ENCODE data around the gene C1S. TPM values are rescaled to one million over a fixed set of nuclear protein-coding genes. Genes with fewer than 3 reads are reported as not detected.
"Not testable (repeated sequence)": the region's sequence is repeated elsewhere in the genome, so short reads cannot be mapped to it uniquely, and the experiment has no call there.

The C1S gene
- 100 to 1,000 TPM in 3 of 8 experiments, 10 to 100 TPM in 1, 1 to 10 TPM in 4; 1.3 to 909 (median 17.9) TPM for total RNA-seq

- H3K4me1 ChIP-seq (replicated peaks in 1 of 2) = no peaks in the 10 kb centered on the region
- peak; percentile 66 to 99 (median 87) for ATAC-seq (replicated peaks in 6 of 8)
- in situ Hi-C loops (cut with MboI; ENCODE audit: low pct_unique_long_range_greater_than_20kb in 2 of 9, low sequenced_read_pairs in 9 of 9, unreplicated experiment in 9 of 9) = no loop called here
- 0 to 71% (median 35%) methylated on average over 1 to 7 of the region's 10 CpGs for WGBS, 10 experiments
- H3K4me3 ChIP-seq = no peak within 1 kb of the TSS
- no peak within 1 kb of the TSS for H3K27ac ChIP-seq
These were observed at the start of gene C1S for GRCh38 chr12:7060353-7060954. Gene C1S, plus strand, starts transcription at chr12:7060718. Its CDS starts 1,195 bp downstream, at chr12:7061913.

DNA sequence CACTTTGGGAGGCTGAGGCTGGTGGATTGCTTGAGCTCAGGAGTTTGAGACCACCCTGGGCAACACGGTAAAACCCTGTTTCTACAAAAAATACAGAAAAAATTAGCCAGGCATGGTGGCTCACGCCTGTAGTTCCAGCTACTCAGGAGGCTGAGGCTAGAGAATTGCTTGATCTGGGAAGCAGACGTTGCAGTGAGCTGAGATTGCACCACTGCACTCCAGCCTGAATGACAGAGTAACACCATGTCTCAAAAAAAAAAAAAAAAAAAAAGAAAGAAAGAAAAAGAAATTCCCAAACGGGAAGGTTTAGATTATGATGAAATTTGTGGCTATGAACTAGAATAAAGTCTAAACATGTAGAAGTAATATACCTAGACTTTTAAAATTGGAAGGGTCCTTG, 49.1 kb upstream of the C1S start:
- in situ Hi-C loops (cut with MboI; ENCODE audit: low pct_unique_long_range_greater_than_20kb in 2 of 9, low sequenced_read_pairs in 9 of 9, unreplicated experiment in 9 of 9) = not testable (repeated sequence)
- WGBS, 10 experiments = 48 to 100% (median 83%) methylated on average over 1 to 4 of the region's 4 CpGs

GRCh38 chr12:7012024-7012607, 48.4 kb upstream of the C1S start:
- WGBS, 10 experiments = 30 to 100% (median 84%) methylated on average over 1 to 3 of the region's 4 CpGs; no CpG with 5 or more reads in 1 of the 10 experiments
- in situ Hi-C loops (cut with MboI; ENCODE audit: low pct_unique_long_range_greater_than_20kb in 2 of 9, low sequenced_read_pairs in 9 of 9, unreplicated experiment in 9 of 9) = no loop called here
- no peak overlapping the region for H3K27ac ChIP-seq
- ATAC-seq (replicated peaks in 6 of 8) = no peak
- peaks cover 0 to 2% of the 10 kb centered on the region in 2 donors for H3K4me1 ChIP-seq (replicated peaks in 1 of 2)
- H3K4me3 ChIP-seq = no peak overlapping the region

More for the DNA sequence above, 49.1 kb upstream of the C1S start:
- H3K27ac ChIP-seq; ATAC-seq (replicated peaks in 6 of 8); H3K4me3 ChIP-seq; H3K4me1 ChIP-seq (replicated peaks in 1 of 2): not testable (repeated sequence)

DNA sequence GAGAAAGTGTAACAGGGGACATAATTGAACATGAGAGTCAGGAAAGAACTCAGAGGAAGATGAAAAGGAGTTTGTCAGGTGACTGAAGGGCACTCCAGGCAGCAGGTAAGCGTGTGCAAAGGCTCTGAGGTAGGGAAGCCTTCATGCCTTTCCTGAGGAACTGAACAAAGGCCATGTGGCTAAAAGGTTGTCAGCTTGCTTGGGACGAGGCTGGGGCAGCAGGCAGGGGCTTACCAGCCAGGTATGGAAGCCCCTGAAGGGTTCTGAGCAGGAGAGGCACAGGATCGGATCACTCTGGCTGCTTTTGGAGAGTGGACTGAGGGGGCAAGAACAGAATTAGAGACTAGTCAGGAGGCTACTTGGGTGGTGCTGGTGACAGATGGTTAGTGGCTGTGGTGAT, 47.4 kb upstream of the C1S start:
- 80 to 100% (median 92%) methylated on average over 1 to 3 of the region's 3 CpGs; no CpG with 5 or more reads in 3 of the 10 experiments for WGBS, 10 experiments
- in situ Hi-C loops (cut with MboI; ENCODE audit: low pct_unique_long_range_greater_than_20kb in 2 of 9, low sequenced_read_pairs in 9 of 9, unreplicated experiment in 9 of 9) = no loop called here
- Histone ChIP-seq H3K4me1 (replicated peaks in 1 of 2) (peaks cover 3 to 6% of the 10 kb centered on the region in 2 donors), H3K4me3 (no peak overlapping the region), H3K27ac (no peak overlapping the region)
- no peak for ATAC-seq (replicated peaks in 6 of 8)

- Histone ChIP-seq H3K4me3 (no peak overlapping the region), H3K4me1 (replicated peaks in 1 of 2) (peaks cover 7 to 8% of the 10 kb centered on the region in 2 donors), H3K27ac (no peak overlapping the region)
- in situ Hi-C loops (cut with MboI; ENCODE audit: low pct_unique_long_range_greater_than_20kb in 2 of 9, low sequenced_read_pairs in 9 of 9, unreplicated experiment in 9 of 9) = no loop called here
- WGBS, 10 experiments = 40 to 100% (median 83%) methylated on average over 1 to 6 of the region's 6 CpGs
- ATAC-seq (replicated peaks in 6 of 8) = no peak
These were observed 44.8 kb upstream of the C1S start for GRCh38 chr12:7015555-7016370.

GRCh38 chr12:7016958-7017571, 43.5 kb upstream of the C1S start:
- peaks cover 7 to 8% of the 10 kb centered on the region in 2 donors for H3K4me1 ChIP-seq (replicated peaks in 1 of 2)
- in situ Hi-C loops (cut with MboI; ENCODE audit: low pct_unique_long_range_greater_than_20kb in 2 of 9, low sequenced_read_pairs in 9 of 9, unreplicated experiment in 9 of 9) = no loop called here
- no peak for ATAC-seq (replicated peaks in 6 of 8)
- H3K27ac ChIP-seq = no peak overlapping the region
- peak overlapping the region; percentile 61 to 98 (median 94) for H3K4me3 ChIP-seq
- WGBS, 10 experiments = 56 to 100% (median 77%) methylated on average over 3 to 6 of the region's 6 CpGs; no CpG with 5 or more reads in 1 of the 10 experiments

- Histone ChIP-seq H3K4me3 (peak overlapping the region; percentile 61 to 98 (median 94)), H3K27ac (peak overlapping the region; percentile 24 to 56), H3K4me1 (replicated peaks in 1 of 2) (peaks cover 7 to 8% of the 10 kb centered on the region in 2 donors)
- peak; percentile 28 to 61 (median 51) for ATAC-seq (replicated peaks in 6 of 8)
- 0 to 20% (median 3%) methylated on average over 1 to 9 of the region's 25 CpGs; no CpG with 5 or more reads in 4 of the 10 experiments for WGBS, 10 experiments
- in situ Hi-C loops (cut with MboI; ENCODE audit: low pct_unique_long_range_greater_than_20kb in 2 of 9, low sequenced_read_pairs in 9 of 9, unreplicated experiment in 9 of 9) = no loop called here
These were observed 42.6 kb upstream of the C1S start for GRCh38 chr12:7017870-7018349.

DNA sequence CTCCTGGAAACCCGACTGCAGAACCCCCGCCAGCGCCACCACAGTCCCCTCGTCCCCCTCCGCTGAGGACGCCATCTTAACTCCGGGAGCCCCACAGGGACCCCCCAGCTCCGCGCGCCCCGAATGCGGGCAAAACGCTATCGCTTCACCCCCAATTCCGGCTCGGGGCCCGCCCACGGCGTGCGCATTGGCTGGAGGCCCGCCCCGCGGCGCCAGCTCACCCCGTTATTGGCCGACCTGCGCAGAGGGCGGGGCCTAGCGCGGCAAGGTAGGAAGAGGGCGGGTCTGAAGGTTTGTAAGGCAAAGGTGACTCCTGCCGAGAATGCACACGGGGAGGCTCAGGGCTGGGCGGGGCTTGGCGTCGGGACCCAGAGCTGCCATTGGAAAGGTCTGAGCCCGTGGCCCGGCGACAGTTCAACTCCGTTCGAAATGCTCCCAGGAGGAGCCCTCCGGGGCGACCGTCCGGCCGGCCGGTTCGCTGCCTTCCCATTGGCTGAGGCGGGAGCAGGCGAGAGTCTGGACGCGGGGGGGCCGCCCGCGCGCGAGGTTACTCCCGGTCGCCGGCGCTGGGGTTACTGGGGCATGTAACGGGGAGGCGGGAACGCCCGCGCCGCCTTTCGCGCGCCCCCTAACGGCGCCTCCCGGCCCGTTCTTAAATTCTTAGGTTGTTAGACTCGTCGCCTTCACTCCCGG, 42.0 kb upstream of the C1S start, which contains the start of gene LPCAT3:
Gene LPCAT3, minus strand, starts transcription at position 127 of the 693 bp plus-strand sequence. Its CDS starts 52 bp downstream, at position 75.
- WGBS, 10 experiments = 0 to 5% (median 0%) methylated on average over 3 to 13 of the region's 77 CpGs; no CpG with 5 or more reads in 4 of the 10 experiments
- peak; percentile 84 to 94 (median 92) for ATAC-seq (replicated peaks in 6 of 8)
- Histone ChIP-seq H3K4me3 (peak within 1 kb of the TSS; percentile 61 to 98 (median 94)), H3K4me1 (replicated peaks in 1 of 2) (peaks cover 7 to 8% of the 10 kb centered on the region in 2 donors), H3K27ac (peak within 1 kb of the TSS; percentile 24 to 56)
- in situ Hi-C loops (cut with MboI; ENCODE audit: low pct_unique_long_range_greater_than_20kb in 2 of 9, low sequenced_read_pairs in 9 of 9, unreplicated experiment in 9 of 9) = no loop called here

- no peak for ATAC-seq (replicated peaks in 6 of 8)
- no peak overlapping the region for H3K27ac ChIP-seq
- in situ Hi-C loops (cut with MboI; ENCODE audit: low pct_unique_long_range_greater_than_20kb in 2 of 9, low sequenced_read_pairs in 9 of 9, unreplicated experiment in 9 of 9) = no loop called here
- peaks cover 7 to 8% of the 10 kb centered on the region in 2 donors for H3K4me1 ChIP-seq (replicated peaks in 1 of 2)
- 0 to 20% (median 5%) methylated on average over 1 to 6 of the region's 6 CpGs for WGBS, 10 experiments
- peak overlapping the region; percentile 61 to 98 (median 94) for H3K4me3 ChIP-seq
These were observed 41.4 kb upstream of the C1S start for GRCh38 chr12:7019043-7019569.

DNA sequence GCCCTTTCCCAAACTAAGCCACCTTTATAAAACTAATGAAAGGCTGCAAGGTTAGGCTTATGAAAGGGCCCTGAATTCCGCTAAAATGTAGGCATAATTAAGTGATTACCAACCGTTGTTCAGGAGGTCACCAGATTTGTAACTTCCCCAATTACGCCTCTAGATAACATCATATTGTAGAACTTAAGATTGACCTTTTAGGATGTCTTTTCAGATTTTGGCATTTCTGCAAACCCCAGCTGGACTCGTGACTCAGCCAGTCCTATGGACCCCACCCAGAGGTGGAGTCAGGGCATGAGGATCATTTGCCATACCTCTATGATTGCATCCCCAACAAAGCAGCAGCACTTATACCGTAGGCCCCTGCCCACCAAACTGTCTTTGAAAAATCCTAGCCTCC, 38.6 kb upstream of the C1S start:
- ATAC-seq (replicated peaks in 6 of 8) = peak in 1 of 8 experiments; percentile 2
- H3K27ac ChIP-seq = no peak overlapping the region
- peaks cover 7 to 8% of the 10 kb centered on the region in 2 donors for H3K4me1 ChIP-seq (replicated peaks in 1 of 2)
- WGBS, 10 experiments = 13 to 100% (median 87%) methylated on average over 1 to 5 of the region's 5 CpGs
- no peak overlapping the region for H3K4me3 ChIP-seq
- in situ Hi-C loops (cut with MboI; ENCODE audit: low pct_unique_long_range_greater_than_20kb in 2 of 9, low sequenced_read_pairs in 9 of 9, unreplicated experiment in 9 of 9) = no loop called here

GRCh38 chr12:7023114-7023513, 37.4 kb upstream of the C1S start:
- Histone ChIP-seq H3K4me3 (no peak overlapping the region), H3K4me1 (replicated peaks in 1 of 2) (peaks cover 2 to 4% of the 10 kb centered on the region in 2 donors), H3K27ac (no peak overlapping the region)
- WGBS, 10 experiments = 14 to 100% (median 80%) methylated on average over 1 to 3 of the region's 3 CpGs; no CpG with 5 or more reads in 2 of the 10 experiments
- in situ Hi-C loops (cut with MboI; ENCODE audit: low pct_unique_long_range_greater_than_20kb in 2 of 9, low sequenced_read_pairs in 9 of 9, unreplicated experiment in 9 of 9) = no loop called here
- no peak for ATAC-seq (replicated peaks in 6 of 8)

DNA sequence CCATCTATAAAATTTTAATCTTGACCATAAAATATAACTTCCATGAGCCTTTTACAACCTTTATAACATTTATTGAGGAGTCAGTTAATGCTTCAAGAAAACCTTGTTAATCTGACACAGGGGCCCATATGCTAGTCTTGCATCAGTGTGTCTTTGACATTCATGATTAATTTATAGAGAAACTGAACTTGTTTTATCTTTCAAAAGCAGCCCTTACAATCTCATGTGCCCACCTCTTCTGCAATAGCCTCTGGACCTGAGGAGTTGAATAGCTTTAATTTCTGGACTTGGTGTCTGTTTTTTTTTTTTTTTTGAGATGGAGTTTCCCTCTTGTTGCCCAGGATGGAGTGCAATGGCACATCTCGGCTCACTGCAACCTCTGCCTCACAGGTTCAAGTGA, 33.7 kb upstream of the C1S start:
- in situ Hi-C loops (cut with MboI; ENCODE audit: low pct_unique_long_range_greater_than_20kb in 2 of 9, low sequenced_read_pairs in 9 of 9, unreplicated experiment in 9 of 9) = no loop called here
- no peak for ATAC-seq (replicated peaks in 6 of 8)
- Histone ChIP-seq H3K4me3 (no peak overlapping the region), H3K4me1 (replicated peaks in 1 of 2) (no peaks in the 10 kb centered on the region), H3K27ac (no peak overlapping the region)
- WGBS, 10 experiments = 83% methylated on average over 1 of the region's 1 CpG; no CpG with 5 or more reads in 9 of the 10 experiments
